Measurements from ENCODE around the gene BICDL2. TPM values are rescaled to one million over a fixed set of nuclear protein-coding genes. Genes with fewer than 3 reads are reported as not detected.

The BICDL2 gene
- total and polyA plus RNA-seq, 4 experiments from 2014 or later = not detected

- intact Hi-C loops (cut with micrococcal nuclease) = no loop called here
- H3K36me3 Mint-ChIP-seq = no peaks in the 10 kb centered on the region
- no peaks in the 10 kb centered on the region for H3K9me3 ChIP-seq (ENCODE audit: control insufficient read depth in 1 of 2, low read length in 2 of 2)
- peak overlapping the region in 1 of 8 donors; percentile 36 for H3K4me3 Mint-ChIP-seq
- ChIA-PET CTCF (ENCODE audit: partially characterized antibody) (interaction anchor here (1.4 to 18.6 kb wide), 10 partner anchors 10 to 139 kb away, joined by 5 to 444 read pairs (median 18); partner anchors contain the start of genes CLDN9, TNFRSF12A and ZNF213), POLR2A (ENCODE audit: partially characterized antibody) (interaction anchor here (1.1 to 3.5 kb wide), 9 partner anchors 9 to 102 kb away, joined by 4 to 19 read pairs (median 6); partner anchors contain the start of genes MMP25, ZNF213 and ZSCAN10)
- no peak overlapping the region for H3K27ac ChIP-seq (ENCODE audit: low read depth, low read length)
- no peaks in the 10 kb centered on the region for H3K36me3 ChIP-seq (ENCODE audit: insufficient read depth, low read length)
- H3K4me1 ChIP-seq (ENCODE audit: insufficient read depth, low read length) = peaks cover 33% of the 10 kb centered on the region
- H3K27ac Mint-ChIP-seq = no peak overlapping the region
- H3K27me3 ChIP-seq (ENCODE audit: insufficient read depth, low read length) = peaks cover 35% of the 10 kb centered on the region
- no peak overlapping the region for H3K4me3 ChIP-seq (ENCODE audit: low read length in 2 of 2)
- H3K27me3 Mint-ChIP-seq = peaks cover 35 to 40% of the 10 kb centered on the region in 2 donors
- no peak for DNase-seq
- H3K9me3 Mint-ChIP-seq = peaks cover 0 to 3% (median 0%) of the 10 kb centered on the region in 8 donors
- peaks cover 15 to 37% (median 24%) of the 10 kb centered on the region in 4 donors for H3K4me1 Mint-ChIP-seq
Measured at GRCh38 chr16:3032624-3033023, 4.1 kb downstream of the BICDL2 start.

GRCh38 chr16:3030222-3031212 is 6.2 kb downstream of the BICDL2 start:
- ChIA-PET POLR2A (ENCODE audit: partially characterized antibody) (interaction anchor here (0.6 to 5.4 kb wide), 17 partner anchors 9 to 414 kb away, joined by 3 to 37 read pairs (median 6); partner anchors contain the start of genes MMP25, TNFRSF12A, ZNF213 and ZSCAN10), CTCF (ENCODE audit: partially characterized antibody) (interaction anchor here (0.6 to 18.6 kb wide), 21 partner anchors 9 to 311 kb away, joined by 3 to 444 read pairs (median 5); partner anchors contain the start of genes CLDN9, MMP25, PAQR4 and TNFRSF12A)
- no peak for DNase-seq
- Mint-ChIP-seq H3K4me3 (peak overlapping the region; percentile 49 to 88 (median 74)), H3K27me3 (peaks cover 23 to 28% of the 10 kb centered on the region in 2 donors), H3K4me1 (peaks cover 11 to 32% (median 20%) of the 10 kb centered on the region in 4 donors), H3K27ac (peak overlapping the region in 1 of 7 donors; percentile 81), H3K36me3 (peaks cover 0 to 10% of the 10 kb centered on the region in 2 donors), H3K9me3 (peaks cover 0 to 3% (median 0%) of the 10 kb centered on the region in 8 donors)
- no peak overlapping the region for H3K27ac ChIP-seq (ENCODE audit: low read depth, low read length)
- peaks cover 25% of the 10 kb centered on the region for H3K4me1 ChIP-seq (ENCODE audit: insufficient read depth, low read length)
- peaks cover 16% of the 10 kb centered on the region for H3K27me3 ChIP-seq (ENCODE audit: insufficient read depth, low read length)
- peaks cover 19% of the 10 kb centered on the region for H3K36me3 ChIP-seq (ENCODE audit: insufficient read depth, low read length)
- no peaks in the 10 kb centered on the region for H3K9me3 ChIP-seq (ENCODE audit: control insufficient read depth in 1 of 2, low read length in 2 of 2)
- intact Hi-C loops (cut with micrococcal nuclease) = loop anchor here (1.0 to 2.0 kb wide), 4 partner anchors 28 to 136 kb away; no protein-coding TSS in a partner anchor
- H3K4me3 ChIP-seq (ENCODE audit: low read length in 2 of 2) = no peak overlapping the region

GRCh38 chr16:3029491-3030221 is 7.1 kb downstream of the BICDL2 start:
- ChIA-PET POLR2A (ENCODE audit: partially characterized antibody) (interaction anchor here (0.6 to 5.4 kb wide), 15 partner anchors 8 to 415 kb away, joined by 3 to 37 read pairs (median 4); partner anchors contain the start of genes MMP25, TNFRSF12A and ZNF213), CTCF (ENCODE audit: partially characterized antibody) (interaction anchor here (1.1 to 18.6 kb wide), 13 partner anchors 9 to 142 kb away, joined by 3 to 444 read pairs (median 14); partner anchors contain the start of genes CLDN9, MMP25, PAQR4 and TNFRSF12A)
- peaks cover 20% of the 10 kb centered on the region for H3K36me3 ChIP-seq (ENCODE audit: insufficient read depth, low read length)
- H3K27me3 ChIP-seq (ENCODE audit: insufficient read depth, low read length) = peaks cover 13% of the 10 kb centered on the region
- peak overlapping the region; percentile 52 to 88 (median 74) for H3K4me3 Mint-ChIP-seq
- peak in 3 of 5 donors; percentile 36 to 43 (median 37) for DNase-seq
- H3K4me1 Mint-ChIP-seq = peaks cover 11 to 32% (median 19%) of the 10 kb centered on the region in 4 donors
- H3K27ac ChIP-seq (ENCODE audit: low read depth, low read length) = no peak overlapping the region
- intact Hi-C loops (cut with micrococcal nuclease) = loop anchor here (2.0 to 10.0 kb wide), 2 partner anchors 71 to 125 kb away; no protein-coding TSS in a partner anchor
- H3K9me3 Mint-ChIP-seq = peaks cover 0 to 3% (median 0%) of the 10 kb centered on the region in 8 donors
- no peaks in the 10 kb centered on the region for H3K9me3 ChIP-seq (ENCODE audit: control insufficient read depth in 1 of 2, low read length in 2 of 2)
- H3K27me3 Mint-ChIP-seq = peaks cover 22 to 23% of the 10 kb centered on the region in 2 donors
- peak overlapping the region in 2 of 7 donors; percentile 72 to 81 for H3K27ac Mint-ChIP-seq
- peak overlapping the region in 1 of 2 donors; percentile 41 for H3K4me3 ChIP-seq (ENCODE audit: low read length in 2 of 2)
- peaks cover 25% of the 10 kb centered on the region for H3K4me1 ChIP-seq (ENCODE audit: insufficient read depth, low read length)
- H3K36me3 Mint-ChIP-seq = peaks cover 0 to 10% of the 10 kb centered on the region in 2 donors

DNA sequence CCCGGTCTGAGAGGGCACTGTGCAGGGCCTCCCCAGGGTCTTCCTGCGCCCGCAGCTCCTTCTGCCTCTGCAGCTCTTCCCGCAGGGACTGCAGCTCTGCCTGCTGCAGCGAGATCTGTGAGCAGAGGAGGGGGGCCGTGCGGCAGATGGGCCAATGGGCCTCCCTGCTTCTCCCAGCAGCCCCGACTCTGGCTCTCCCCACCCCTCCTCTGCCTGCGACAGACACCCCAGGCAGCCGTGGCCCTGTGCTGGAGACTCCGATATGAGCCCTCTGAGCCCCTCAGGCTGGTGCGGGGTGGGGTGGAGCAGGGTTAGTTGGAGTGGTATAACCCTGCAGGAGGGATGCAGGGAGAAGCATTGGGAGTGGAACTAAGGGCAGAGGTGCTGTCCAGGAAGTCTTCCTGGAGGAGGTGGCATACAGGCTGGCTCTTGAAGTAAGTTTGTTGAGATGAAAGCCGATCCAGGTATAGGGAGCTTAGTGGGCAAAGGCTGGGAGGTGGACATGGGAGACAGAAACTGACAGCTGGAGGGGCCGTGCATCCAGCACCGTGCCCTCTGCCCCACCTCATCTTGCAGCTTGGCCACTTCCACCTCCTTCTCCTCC is 7.9 kb downstream of the BICDL2 start:
- peaks cover 3 to 14% of the 10 kb centered on the region in 2 donors for H3K36me3 Mint-ChIP-seq
- Histone ChIP-seq H3K36me3 (ENCODE audit: insufficient read depth, low read length) (peaks cover 20% of the 10 kb centered on the region), H3K27me3 (ENCODE audit: insufficient read depth, low read length) (peaks cover 13% of the 10 kb centered on the region), H3K4me3 (ENCODE audit: low read length in 2 of 2) (peak overlapping the region in 1 of 2 donors; percentile 41), H3K27ac (ENCODE audit: low read depth, low read length) (no peak overlapping the region), H3K4me1 (ENCODE audit: insufficient read depth, low read length) (peaks cover 29% of the 10 kb centered on the region), H3K9me3 (ENCODE audit: control insufficient read depth in 1 of 2, low read length in 2 of 2) (no peaks in the 10 kb centered on the region)
- H3K27me3 Mint-ChIP-seq = peaks cover 18 to 20% of the 10 kb centered on the region in 2 donors
- ChIA-PET POLR2A (ENCODE audit: partially characterized antibody) (interaction anchor here (0.6 to 5.4 kb wide), 18 partner anchors 8 to 130 kb away, joined by 3 to 37 read pairs (median 6); partner anchors contain the start of genes MMP25, TNFRSF12A and ZNF213), CTCF (ENCODE audit: partially characterized antibody) (interaction anchor here (0.6 to 18.6 kb wide), 29 partner anchors 8 to 143 kb away, joined by 3 to 444 read pairs (median 6); partner anchors contain the start of genes BICDL2, CLDN9, MMP25 and TNFRSF12A)
- intact Hi-C loops (cut with micrococcal nuclease) = loop anchor here (1.0 to 10.0 kb wide), 3 partner anchors 9 to 124 kb away; partner anchors contain the start of gene TNFRSF12A
- H3K27ac Mint-ChIP-seq = peak overlapping the region in 1 of 7 donors; percentile 81
- peaks cover 0 to 3% (median 0%) of the 10 kb centered on the region in 8 donors for H3K9me3 Mint-ChIP-seq
- H3K4me3 Mint-ChIP-seq = peak overlapping the region in 7 of 8 donors; percentile 9 to 71 (median 56)
- peaks cover 13 to 39% (median 24%) of the 10 kb centered on the region in 4 donors for H3K4me1 Mint-ChIP-seq
- no peak for DNase-seq

DNA sequence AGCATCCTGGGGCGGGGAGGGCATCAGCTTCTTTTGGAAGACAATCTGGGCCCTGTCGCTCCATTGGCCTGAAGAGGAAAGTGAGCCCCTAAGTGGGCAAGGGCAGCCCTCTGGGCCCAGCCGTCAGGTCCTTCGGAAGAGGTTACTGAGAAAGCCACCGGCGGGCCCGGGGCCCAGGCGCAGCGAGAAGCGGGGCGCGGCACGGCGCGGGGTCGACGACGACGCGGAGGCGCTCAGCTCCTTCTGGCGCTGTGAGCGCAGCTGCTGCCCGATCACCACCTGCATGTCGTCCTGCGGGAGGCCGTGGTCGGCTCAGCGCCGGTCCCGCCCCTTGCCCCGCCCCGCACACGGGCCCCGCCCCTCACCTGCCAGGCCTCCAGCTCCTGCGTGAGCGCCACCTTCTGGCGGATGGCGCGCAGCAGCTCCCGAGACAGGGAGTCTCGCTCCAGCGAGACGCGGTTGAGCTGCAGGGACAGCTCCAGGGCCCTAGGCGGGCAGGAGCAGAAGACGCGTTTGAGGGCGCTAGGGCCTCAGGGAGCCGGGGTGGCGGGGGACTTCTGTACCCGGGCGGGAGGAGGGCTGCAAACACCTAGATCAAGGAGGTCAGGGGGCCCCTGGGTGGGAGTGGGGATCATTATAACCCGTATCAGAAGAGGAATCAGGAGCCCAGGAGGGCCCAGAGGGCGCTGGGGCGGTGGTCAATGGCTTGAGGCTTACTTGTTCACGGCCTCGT is 8.6 kb downstream of the BICDL2 start:
- intact Hi-C loops (cut with micrococcal nuclease) = loop anchor here (1.0 to 10.0 kb wide), 3 partner anchors 8 to 123 kb away; partner anchors contain the start of gene TNFRSF12A
- ChIA-PET POLR2A (ENCODE audit: partially characterized antibody) (interaction anchor here (0.6 to 5.4 kb wide), 18 partner anchors 18 to 130 kb away, joined by 3 to 37 read pairs (median 4); partner anchors contain the start of genes MMP25 and ZNF213), CTCF (ENCODE audit: partially characterized antibody) (interaction anchor here (0.6 to 18.6 kb wide), 38 partner anchors 9 to 254 kb away, joined by 3 to 444 read pairs (median 4); partner anchors contain the start of genes BICDL2, CLDN9, MMP25 and TNFRSF12A)
- Mint-ChIP-seq H3K27me3 (peaks cover 12 to 15% of the 10 kb centered on the region in 2 donors), H3K9me3 (peaks cover 0 to 2% (median 0%) of the 10 kb centered on the region in 8 donors), H3K4me1 (peaks cover 14 to 46% (median 28%) of the 10 kb centered on the region in 4 donors), H3K4me3 (peak overlapping the region in 5 of 8 donors; percentile 40 to 81 (median 52)), H3K36me3 (peaks cover 3 to 14% of the 10 kb centered on the region in 2 donors), H3K27ac (peak overlapping the region in 3 of 7 donors; percentile 69 to 70 (median 70))
- peaks cover 20% of the 10 kb centered on the region for H3K36me3 ChIP-seq (ENCODE audit: insufficient read depth, low read length)
- no peak overlapping the region for H3K4me3 ChIP-seq (ENCODE audit: low read length in 2 of 2)
- peaks cover 35% of the 10 kb centered on the region for H3K4me1 ChIP-seq (ENCODE audit: insufficient read depth, low read length)
- H3K27me3 ChIP-seq (ENCODE audit: insufficient read depth, low read length) = peaks cover 13% of the 10 kb centered on the region
- H3K27ac ChIP-seq (ENCODE audit: low read depth, low read length) = no peak overlapping the region
- no peaks in the 10 kb centered on the region for H3K9me3 ChIP-seq (ENCODE audit: control insufficient read depth in 1 of 2, low read length in 2 of 2)
- DNase-seq = peak; percentile 77 to 85 (median 78)
